Mucosa of rectum (tissue), 2 donors: ENCODE measurements around the gene ANKFN1.

Experiments
- H3K27ac ChIP-seq, 2 donors: one replicate each; pipeline ENCODE4 v1.7.0; 2013; ENCODE audit warnings: inconsistent platforms in 2 of 2, low read depth in 2 of 2, low read length in 2 of 2
- H3K27me3 ChIP-seq, 2 donors: one replicate each; pipeline ENCODE4 v1.7.0; 2013; ENCODE audit warnings: low read length in 2 of 2; ENCODE audit not compliant: control insufficient read depth in 2 of 2, insufficient read depth in 2 of 2
- H3K36me3 ChIP-seq, 2 donors: one replicate each; pipeline ENCODE4 v1.7.0; 2013; ENCODE audit warnings: low read length in 2 of 2; ENCODE audit not compliant: control insufficient read depth in 2 of 2, insufficient read depth in 2 of 2
- H3K4me1 ChIP-seq, 2 donors: one replicate each; pipeline ENCODE4 v1.7.0; 2013; ENCODE audit warnings: low read length in 2 of 2, mild to moderate bottlenecking in 1 of 2; ENCODE audit not compliant: control insufficient read depth in 2 of 2, insufficient read depth in 2 of 2
- H3K4me3 ChIP-seq, 2 donors: one replicate each; pipeline ENCODE4 v1.7.0; 2013; ENCODE audit warnings: low read length in 2 of 2
- H3K9ac ChIP-seq, 2 donors: one replicate each; pipeline ENCODE4 v1.7.0; 2013; ENCODE audit warnings: low read length in 2 of 2, low read depth in 1 of 2, mild to moderate bottlenecking in 1 of 2
- H3K9me3 ChIP-seq, 2 donors: one replicate each; pipeline ENCODE4 v1.7.0; 2013; ENCODE audit warnings: low read length in 2 of 2; ENCODE audit not compliant: control insufficient read depth in 2 of 2
- donor health status: healthy.
- donor health status: Normal muscosa, but diverticular disease.

ANKFN1 gene

DNA sequence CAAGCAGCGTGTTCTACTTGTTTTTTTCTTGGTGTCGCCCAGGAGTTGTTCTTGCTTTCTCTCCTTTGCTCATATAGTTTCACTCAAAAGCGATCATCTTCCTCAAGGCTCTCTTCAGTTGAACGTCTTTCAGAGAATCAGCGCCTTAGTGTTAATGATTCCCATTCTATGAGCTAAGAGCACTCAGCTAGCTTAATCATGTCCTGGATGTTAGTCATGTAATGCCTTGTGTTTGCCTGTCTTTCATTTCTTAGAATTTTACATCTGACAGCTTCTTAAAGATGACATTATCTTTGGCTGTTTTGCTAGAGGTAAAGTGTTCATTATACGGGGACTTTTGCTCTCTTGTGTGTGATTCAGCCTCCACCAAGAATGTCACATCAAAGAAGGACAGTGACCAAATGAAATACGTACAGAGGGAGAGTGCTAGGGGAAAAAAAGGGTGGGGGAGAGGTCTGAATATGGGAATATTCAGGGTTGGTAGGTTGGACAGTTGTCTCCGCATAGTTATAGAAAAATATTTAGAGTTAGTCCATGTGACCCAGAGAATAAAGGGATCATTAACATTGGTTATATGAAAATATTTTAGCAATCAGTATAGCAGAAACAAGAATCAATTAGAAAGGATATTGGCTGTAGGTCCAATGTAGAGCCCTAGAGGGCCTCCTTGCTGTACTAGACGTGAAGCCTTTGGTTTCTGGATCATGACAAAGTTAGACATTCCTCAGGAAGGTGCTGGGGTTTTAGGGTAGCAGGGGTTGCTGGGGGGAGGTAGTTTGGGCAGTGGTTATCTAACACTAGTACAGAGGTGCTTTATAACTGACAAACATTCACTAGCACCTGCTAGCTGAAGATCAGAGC is 31.9 kb upstream of the ANKFN1 start:
- Histone ChIP-seq H3K9me3 (no peaks in the 10 kb centered on the region), H3K4me1 (no peaks in the 10 kb centered on the region), H3K36me3 (no peaks in the 10 kb centered on the region), H3K9ac (no peak overlapping the region), H3K27me3 (no peaks in the 10 kb centered on the region), H3K4me3 (no peak overlapping the region), H3K27ac (no peak overlapping the region)

DNA sequence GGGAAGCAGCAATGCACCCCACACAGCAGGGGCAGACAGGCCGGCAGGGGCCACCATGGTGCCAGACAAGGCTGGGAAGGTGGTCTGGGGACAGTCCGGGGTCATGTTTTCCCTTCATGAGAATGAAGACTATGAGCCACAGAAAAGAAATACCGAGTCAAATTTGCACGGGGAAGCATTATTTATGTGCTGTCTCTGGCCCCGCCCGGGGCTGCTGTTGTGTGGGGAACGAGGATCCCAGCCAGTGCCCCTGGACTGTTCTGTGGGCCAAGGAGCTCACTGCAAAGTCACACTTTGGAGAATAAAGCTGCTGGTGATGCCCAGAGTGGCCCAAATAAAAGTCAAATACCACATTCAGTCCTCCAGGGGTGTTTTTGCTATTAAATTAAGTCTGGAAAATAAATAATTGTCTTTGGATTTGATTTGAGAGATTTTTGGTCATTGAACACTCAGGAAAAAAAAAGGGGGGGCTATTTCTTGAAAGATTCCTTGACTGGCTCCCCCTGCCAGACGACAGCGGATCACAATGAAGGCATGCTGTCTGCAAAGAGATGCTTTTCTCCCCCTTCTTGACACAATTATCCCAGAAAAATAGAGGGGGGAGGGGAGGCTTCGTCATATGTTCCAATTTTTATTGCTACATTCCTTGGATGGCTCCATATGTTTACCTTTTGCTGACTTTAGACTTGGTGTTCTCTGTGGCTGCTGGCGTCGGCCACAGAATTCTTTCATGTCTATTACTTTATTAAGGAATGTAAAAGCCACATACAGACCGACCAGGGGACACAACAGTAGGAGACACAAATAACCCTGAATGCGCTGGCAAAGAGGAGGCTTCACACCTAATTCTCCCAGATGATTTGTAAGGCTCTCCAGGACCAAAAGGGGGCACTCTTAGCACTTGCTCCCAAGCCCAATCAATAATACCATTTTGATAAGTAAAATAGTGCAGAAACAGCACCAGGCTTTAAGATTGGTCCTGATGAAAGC is 27.1 kb upstream of the ANKFN1 start:
- no peak overlapping the region for H3K27ac ChIP-seq
- H3K4me1 ChIP-seq = no peaks in the 10 kb centered on the region
- no peaks in the 10 kb centered on the region for H3K36me3 ChIP-seq
- no peak overlapping the region for H3K4me3 ChIP-seq
- no peaks in the 10 kb centered on the region for H3K9me3 ChIP-seq
- no peak overlapping the region for H3K9ac ChIP-seq
- no peaks in the 10 kb centered on the region for H3K27me3 ChIP-seq

DNA sequence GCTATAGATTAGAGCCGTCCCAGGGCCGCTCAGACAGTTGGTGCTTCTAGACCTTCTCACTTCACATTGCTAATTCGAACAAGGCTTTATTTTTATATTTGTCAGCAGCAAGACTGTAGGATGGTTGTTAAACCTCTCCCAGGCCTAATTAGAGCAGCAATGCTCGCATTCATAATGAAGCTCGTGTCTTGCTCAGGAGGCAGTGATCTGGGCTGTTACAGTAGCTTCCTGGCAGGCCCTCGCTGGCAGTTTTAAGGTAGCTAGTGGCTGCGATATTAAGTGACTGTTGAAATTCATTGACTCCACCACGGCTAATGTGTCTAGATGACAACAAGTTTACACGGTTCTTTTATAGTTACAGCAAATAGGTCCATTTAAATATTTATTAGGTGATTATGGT is 23.2 kb upstream of the ANKFN1 start:
- Histone ChIP-seq H3K27me3 (no peaks in the 10 kb centered on the region), H3K4me3 (no peak overlapping the region), H3K9me3 (no peaks in the 10 kb centered on the region), H3K4me1 (no peaks in the 10 kb centered on the region), H3K36me3 (no peaks in the 10 kb centered on the region), H3K9ac (no peak overlapping the region), H3K27ac (no peak overlapping the region)

DNA sequence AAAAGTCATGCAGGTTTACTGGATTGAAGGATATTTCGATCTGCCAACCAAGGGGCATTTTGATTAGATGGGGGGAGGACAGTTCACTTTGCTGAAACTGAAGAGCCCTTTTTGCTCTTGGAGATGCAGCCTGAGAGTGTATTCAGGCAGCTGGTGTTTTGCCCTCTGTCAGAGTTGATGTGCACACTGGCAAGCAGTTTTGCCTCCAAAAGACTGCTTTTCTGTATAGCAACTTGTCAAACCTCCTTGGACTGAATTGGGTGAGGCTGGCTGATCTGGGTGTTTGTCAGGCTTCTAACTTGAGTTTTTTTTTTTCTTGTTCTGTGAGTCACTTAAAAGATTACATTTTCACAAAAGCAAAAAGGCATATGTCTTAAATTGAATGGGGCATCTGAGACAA is 22.6 kb upstream of the ANKFN1 start:
- Histone ChIP-seq H3K4me1 (no peaks in the 10 kb centered on the region), H3K27ac (no peak overlapping the region), H3K9me3 (no peaks in the 10 kb centered on the region), H3K27me3 (no peaks in the 10 kb centered on the region), H3K9ac (no peak overlapping the region), H3K36me3 (no peaks in the 10 kb centered on the region), H3K4me3 (no peak overlapping the region)

DNA sequence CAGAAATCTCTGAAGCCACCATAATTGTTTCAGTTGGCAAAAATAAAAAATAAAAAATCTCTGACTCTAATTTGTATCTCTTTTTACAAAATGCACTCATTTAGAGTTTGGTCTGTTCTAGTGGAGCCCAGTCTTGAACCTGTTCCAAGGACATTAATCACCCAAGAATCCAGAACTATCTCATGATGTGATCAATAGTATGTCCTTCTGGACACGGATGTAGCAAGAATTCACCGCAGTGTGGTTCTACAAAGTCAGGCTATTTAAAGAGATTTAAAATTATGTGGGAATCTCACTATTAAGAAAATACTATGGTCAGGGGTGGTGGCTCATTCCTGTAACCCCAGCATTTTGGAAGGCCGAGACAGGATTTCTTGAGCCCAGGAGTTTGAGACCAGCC is 21.8 kb upstream of the ANKFN1 start:
- Histone ChIP-seq H3K27ac (no peak overlapping the region), H3K4me1 (no peaks in the 10 kb centered on the region), H3K9me3 (no peaks in the 10 kb centered on the region), H3K4me3 (no peak overlapping the region), H3K36me3 (no peaks in the 10 kb centered on the region), H3K27me3 (no peaks in the 10 kb centered on the region), H3K9ac (no peak overlapping the region)

DNA sequence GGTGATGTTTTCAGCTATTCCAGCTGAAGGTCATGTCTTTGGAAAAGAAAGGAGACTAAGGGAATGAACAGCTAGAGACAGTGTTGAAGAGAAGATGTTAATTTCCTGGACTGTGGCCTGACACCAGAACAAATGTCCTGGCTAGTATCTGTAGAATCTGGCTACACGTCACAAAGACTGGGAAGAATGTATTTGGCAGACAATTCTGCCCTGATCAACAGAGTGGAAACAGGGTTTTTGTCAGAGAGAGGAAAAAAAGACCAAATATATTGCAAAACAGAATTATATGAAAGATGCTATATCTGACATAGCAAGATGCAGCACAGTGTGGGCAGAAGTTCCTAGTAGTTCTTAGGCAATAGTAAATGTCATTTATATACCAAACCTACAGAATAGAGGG is 17.0 kb upstream of the ANKFN1 start:
- no peak overlapping the region for H3K9ac ChIP-seq
- H3K27ac ChIP-seq = no peak overlapping the region
- H3K4me3 ChIP-seq = no peak overlapping the region
- H3K27me3 ChIP-seq = no peaks in the 10 kb centered on the region
- H3K36me3 ChIP-seq = no peaks in the 10 kb centered on the region
- no peaks in the 10 kb centered on the region for H3K9me3 ChIP-seq
- H3K4me1 ChIP-seq = no peaks in the 10 kb centered on the region

DNA sequence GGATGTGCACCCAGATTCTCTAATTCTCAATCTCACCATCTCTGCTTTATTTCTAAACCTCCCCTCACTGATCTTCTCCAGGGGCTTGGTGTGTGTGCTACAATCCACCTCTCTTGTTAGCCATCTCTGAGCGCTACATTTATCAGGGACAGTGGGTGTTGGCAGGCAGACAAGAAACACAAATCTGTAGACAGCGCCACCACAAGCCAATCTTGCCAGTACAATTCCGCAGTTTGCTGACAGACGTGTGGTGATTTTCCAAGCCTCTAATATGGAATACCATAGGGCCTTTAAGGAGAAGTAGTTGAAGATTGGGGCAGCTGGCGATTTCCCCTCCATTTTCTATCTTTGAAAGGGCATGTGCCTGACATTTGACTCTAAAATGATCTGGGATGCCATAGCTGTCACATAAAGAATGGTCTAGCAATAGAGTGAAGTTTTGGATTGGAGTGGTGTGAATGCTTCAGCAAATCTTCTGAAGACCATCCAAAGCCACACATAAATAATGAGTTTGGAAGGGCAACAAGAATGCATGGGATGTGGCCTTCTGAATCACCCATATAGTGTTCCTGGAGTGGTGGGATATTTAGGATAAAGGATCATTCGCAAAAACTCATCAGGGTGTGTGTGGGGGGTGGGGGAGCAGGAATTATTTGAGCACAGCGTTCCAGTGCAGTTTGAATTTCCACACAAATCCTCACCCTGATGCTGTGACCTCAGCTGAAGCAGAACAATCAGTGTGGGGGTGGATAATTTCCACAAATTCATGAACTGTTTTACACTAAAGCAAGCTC is 12.0 kb upstream of the ANKFN1 start:
- H3K36me3 ChIP-seq = no peaks in the 10 kb centered on the region
- no peaks in the 10 kb centered on the region for H3K9me3 ChIP-seq
- H3K9ac ChIP-seq = no peak overlapping the region
- no peaks in the 10 kb centered on the region for H3K4me1 ChIP-seq
- no peak overlapping the region for H3K27ac ChIP-seq
- H3K27me3 ChIP-seq = no peaks in the 10 kb centered on the region
- no peak overlapping the region for H3K4me3 ChIP-seq

DNA sequence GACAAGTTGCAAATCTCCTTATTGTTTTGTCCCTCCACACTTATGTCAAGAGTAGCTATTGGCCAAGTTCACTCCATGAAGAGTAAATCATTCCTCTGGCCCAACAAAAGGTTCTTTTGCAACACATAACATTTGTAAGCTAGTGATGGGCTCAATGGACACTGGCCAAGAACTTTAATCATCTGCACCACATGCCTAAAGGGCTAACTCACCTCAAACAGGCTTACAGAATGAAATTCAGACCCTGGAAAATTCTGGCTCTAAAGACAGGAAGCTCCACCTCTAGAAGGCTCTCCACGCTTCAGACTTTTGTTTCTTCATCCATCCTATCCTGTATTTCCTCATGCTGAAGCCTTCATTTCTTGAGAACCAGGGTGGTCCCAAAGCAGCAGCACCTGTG is 10.9 kb upstream of the ANKFN1 start:
- H3K4me3 ChIP-seq = no peak overlapping the region

DNA sequence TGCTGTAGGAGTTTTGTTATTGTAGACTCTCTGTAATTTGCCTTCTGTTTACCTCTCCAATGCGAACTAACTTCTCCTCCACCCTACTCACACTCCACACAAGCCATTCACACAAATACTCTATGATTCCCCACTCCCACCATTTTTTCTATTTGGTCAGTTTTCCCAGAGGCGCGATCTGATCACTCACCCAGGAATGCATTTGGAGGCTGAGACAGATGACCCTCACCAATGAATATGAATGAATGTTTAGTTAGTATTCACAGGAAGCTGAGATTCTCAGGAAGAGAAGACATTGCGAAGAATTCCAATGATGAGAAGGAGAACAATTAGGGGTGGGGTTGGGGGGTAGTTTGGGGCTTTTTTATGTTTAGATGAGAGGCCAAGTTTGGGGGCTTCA is 10.5 kb upstream of the ANKFN1 start:
- Histone ChIP-seq H3K4me3 (no peak overlapping the region), H3K27me3 (no peaks in the 10 kb centered on the region), H3K36me3 (no peaks in the 10 kb centered on the region), H3K27ac (no peak overlapping the region), H3K9me3 (no peaks in the 10 kb centered on the region), H3K4me1 (no peaks in the 10 kb centered on the region), H3K9ac (no peak overlapping the region)

More for the DNA sequence above, 10.9 kb upstream of the ANKFN1 start:
- Histone ChIP-seq H3K27me3 (no peaks in the 10 kb centered on the region), H3K9ac (no peak overlapping the region), H3K4me1 (no peaks in the 10 kb centered on the region), H3K27ac (no peak overlapping the region), H3K36me3 (no peaks in the 10 kb centered on the region), H3K9me3 (no peaks in the 10 kb centered on the region)
